ENCODE measurements around the gene SPSB3. TPM values are rescaled to one million over a fixed set of nuclear protein-coding genes. Genes with fewer than 3 reads are reported as not detected.

The SPSB3 gene
- total and polyA plus RNA-seq, 2 of the 4 experiments (the other 2 are of a cell fraction) = 9.1 to 30.8 TPM

GRCh38 chr16:1821861-1822611, 39.7 kb upstream of the SPSB3 start:
- no peak for ATAC-seq (ENCODE audit: low read depth)

More at GRCh38 chr16:1821861-1822611, 39.7 kb upstream of the SPSB3 start:
- no TSS peak for BruUV-seq (replicated peaks)
- in situ Hi-C loops (cut with MboI; ENCODE audit: low sequenced_read_pairs) = no loop called here
- no peak overlapping the region for H2AK9ac ChIP-seq (replicated peaks; ENCODE audit: low read depth, low read length, poor library complexity)
- H3K4me3 ChIP-seq (ENCODE audit: insufficient read depth, low read depth, low read length) = no peak overlapping the region
- H2BK5ac ChIP-seq (ENCODE audit: low read depth, low read length, poor library complexity, severe bottlenecking) = no peak overlapping the region
- H3K36me3 ChIP-seq (ENCODE audit: control insufficient read depth, insufficient read depth, low read length) = peaks cover 10% of the 10 kb centered on the region
- H4K91ac ChIP-seq (ENCODE audit: insufficient read depth, low read depth, low read length) = no peak overlapping the region
- dilution Hi-C loops (cut with HindIII; ENCODE audit: low sequenced_read_pairs, unreplicated experiment) = no loop called here
- TF ChIP-seq USF2 (IDR thresholded peaks at IDR 0.05; ENCODE audit: low read depth, low read length) (no peak), SMC3 (IDR thresholded peaks at IDR 0.05; ENCODE audit: low read depth, low read length) (no peak), CHD1 (IDR thresholded peaks at IDR 0.05; ENCODE audit: low read depth, low read length) (no peak), CEBPB (IDR thresholded peaks at IDR 0.05; ENCODE audit: low read depth, low read length) (no peak), MXI1 (IDR thresholded peaks at IDR 0.05; ENCODE audit: borderline replicate concordance, low read depth, low read length) (no peak), RCOR1 (IDR thresholded peaks at IDR 0.05; ENCODE audit: insufficient replicate concordance, low read length) (no peak), ELK1 (IDR thresholded peaks at IDR 0.05; ENCODE audit: borderline replicate concordance, low read depth, low read length) (no peak), NFE2L2 (IDR thresholded peaks at IDR 0.05; ENCODE audit: low read depth, low read length) (no peak), POLR2A (IDR thresholded peaks at IDR 0.05; ENCODE audit: low read depth, low read length) (no peak), RFX5 (IDR thresholded peaks at IDR 0.05; ENCODE audit: low read depth, low read length) (no peak), CTCF (conservative IDR thresholded peaks at IDR 0.05; ENCODE audit: low read depth, low read length) (no peak)
- H2AFZ ChIP-seq (replicated peaks; ENCODE audit: low read length, poor library complexity) = no peak overlapping the region
- no peaks in the 10 kb centered on the region for H3K27me3 ChIP-seq (ENCODE audit: control insufficient read depth, insufficient read depth, low read length)
- intact Hi-C loops (cut with micrococcal nuclease) = no loop called here
- H4K5ac ChIP-seq (ENCODE audit: low read depth, low read length) = no peak overlapping the region
- no peak overlapping the region for H2BK15ac ChIP-seq (ENCODE audit: low read depth, low read length)
- no peak overlapping the region for H3K14ac ChIP-seq (replicated peaks; ENCODE audit: low read depth, low read length)
- no peak overlapping the region for H3K56ac ChIP-seq (ENCODE audit: extremely low read depth, insufficient read depth, low read length)
- H2BK120ac ChIP-seq (ENCODE audit: low read depth, low read length) = no peak overlapping the region
- no peak overlapping the region for H3K9ac ChIP-seq (ENCODE audit: low read depth, low read length)
- H3K79me1 ChIP-seq (ENCODE audit: low read depth in 1 of 2, low read length in 2 of 2) = peaks cover 8 to 29% of the 10 kb centered on the region in 2 experiments; a peak in 3 of 4 replicates
- no peak for DNase-seq
- no peak overlapping the region for H3K4ac ChIP-seq (ENCODE audit: low read depth, low read length)
- no peak overlapping the region for H2BK20ac ChIP-seq (ENCODE audit: low read depth, low read length)
- POLR2A ChIA-PET (ENCODE audit: unreplicated experiment) = no interaction called here
- no peak overlapping the region for H3K18ac ChIP-seq (ENCODE audit: low read depth, low read length)
- H3K9me1 ChIP-seq (ENCODE audit: insufficient read depth, low read length) = no peaks in the 10 kb centered on the region; the same call in 1 of the 2 replicates
- no peaks in the 10 kb centered on the region for H3K9me3 ChIP-seq (ENCODE audit: control insufficient read depth, insufficient read depth, low read length)
- CTCF ChIA-PET = no interaction called here
- H4K8ac ChIP-seq (ENCODE audit: low read depth in 2 of 2, low read length in 2 of 2) = no peak overlapping the region
- 97% methylated on average over 6 of the region's 24 CpGs; no CpG with 5 or more reads in 1 of the 2 experiments for WGBS, 2 experiments (ENCODE audit: extremely low coverage in 2 of 2, insufficient read length in 1 of 2)
- 0 out of 2 replicates have a peak, but pooled peaks cover 3% of the 10 kb centered on the region for H4K20me1 ChIP-seq (ENCODE audit: insufficient read depth, low read length)
- no peak overlapping the region for H3K23ac ChIP-seq (ENCODE audit: low read depth, low read length)
- H3K4me1 ChIP-seq (ENCODE audit: control insufficient read depth, insufficient read depth, low read length) = peaks cover 4% of the 10 kb centered on the region; the same call in 1 of the 2 replicates
- H3K27ac ChIP-seq (ENCODE audit: insufficient read depth, low read length) = no peak overlapping the region
- H2AK5ac ChIP-seq (ENCODE audit: low read depth, low read length) = no peak overlapping the region
- H3K4me2 ChIP-seq (ENCODE audit: low read depth, low read length) = no peak overlapping the region

All from IMR-90 (cell line).